HepG2 (cell line): ENCODE results near the gene TCF7L2. TPM values are rescaled to one million over a fixed set of nuclear protein-coding genes. Genes with fewer than 3 reads are reported as not detected.

Experiments
- ETS1 ChIP-seq: sonication (generic); formaldehyde crosslinking; IDR thresholded peaks from 2 replicates; pipeline ENCODE4 v1.4.0; 2020; ENCODE audit warnings: missing genetic modification reagents
- ETV6 ChIP-seq: sonication (generic); formaldehyde crosslinking; conservative IDR thresholded peaks from 2 replicates; pipeline ENCODE4 v1.4.0; 2020; ENCODE audit warnings: missing genetic modification reagents
- FOXP1 ChIP-seq, 2 experiments: fragments of 450-650 bp in 1 of 2; IDR thresholded peaks; 2 replicates each; pipeline ENCODE4 v1.6.1; 2017 to 2018; ENCODE audit warnings: antibody characterized with exemption in 1 of 2
- HNF4G ChIP-seq, 2 experiments: sonication (generic) in 1 of 2; formaldehyde crosslinking in 1 of 2; IDR thresholded peaks; 2 replicates each; pipeline versions ENCODE4 v1.4.0 to v1.6.1; 2011 to 2020; ENCODE audit warnings: borderline replicate concordance in 2 of 2, low read depth in 2 of 2, mild to moderate bottlenecking in 2 of 2, low read length in 1 of 2, missing genetic modification reagents in 1 of 2, moderate library complexity in 1 of 2
- HNRNPK ChIP-seq: fragments of 200-400 bp; formaldehyde crosslinking; IDR thresholded peaks from 2 replicates; pipeline ENCODE4 v1.6.1; 2018; ENCODE audit warnings: low read length, low read depth, moderate library complexity, mild to moderate bottlenecking; ENCODE audit not compliant: poor library complexity, severe bottlenecking
- REST ChIP-seq, 2 experiments: IDR thresholded peaks; 2 replicates each; pipeline ENCODE4 v1.6.1; 2011 to 2012; ENCODE audit warnings: low read length in 2 of 2, borderline replicate concordance in 1 of 2, low read depth in 1 of 2, mild to moderate bottlenecking in 1 of 2, moderate library complexity in 1 of 2
- SP5 ChIP-seq: IDR thresholded peaks from 2 replicates; pipeline ENCODE4 v1.6.1; 2016; ENCODE audit warnings: low read depth, borderline replicate concordance
- SRY ChIP-seq: sonication (generic); formaldehyde crosslinking; IDR thresholded peaks from 2 replicates; pipeline ENCODE4 v1.8.0; 2022; ENCODE audit warnings: mild to moderate bottlenecking, missing genetic modification reagents
- TBX2 ChIP-seq: sonication (generic); formaldehyde crosslinking; IDR thresholded peaks from 2 replicates; pipeline ENCODE4 v1.5.0; 2020; ENCODE audit warnings: missing genetic modification reagents, mild to moderate bottlenecking, borderline replicate concordance
- ZFP36L1 ChIP-seq: sonication (generic); formaldehyde crosslinking; IDR thresholded peaks from 2 replicates; pipeline ENCODE4 v1.8.0; 2022; ENCODE audit warnings: mild to moderate bottlenecking, missing genetic modification reagents, moderate library complexity
- ZFP90 ChIP-seq: sonication (generic); formaldehyde crosslinking; IDR thresholded peaks from 2 replicates; pipeline ENCODE4 v1.8.0; 2022; ENCODE audit warnings: missing genetic modification reagents, mild to moderate bottlenecking, inconsistent platforms, borderline replicate concordance
- ZMAT3 ChIP-seq: sonication (generic); formaldehyde crosslinking; conservative IDR thresholded peaks from 2 replicates; pipeline ENCODE4 v1.7.0; 2021; ENCODE audit warnings: missing genetic modification reagents
- ZNF343 ChIP-seq: sonication (generic); formaldehyde crosslinking; IDR thresholded peaks from 2 replicates; pipeline ENCODE4 v1.4.0; 2020; ENCODE audit warnings: mild to moderate bottlenecking, missing genetic modification reagents
- ZNF567 ChIP-seq: sonication (generic); formaldehyde crosslinking; IDR thresholded peaks from 2 replicates; pipeline ENCODE4 v1.8.1; 2023; ENCODE audit warnings: mild to moderate bottlenecking, missing genetic modification reagents, borderline replicate concordance
- polyA plus RNA-seq, 8 experiments: library from polyadenylated mRNA; depleted of rRNA in 3 of 8; stranded (reverse) in 7 of 8; unstranded in 1 of 8; fragments of >200 nt; fragmentation: Illumina TruSeq in 4 of 8; extraction: Trizol in 4 of 8; gene quantifications; 2 replicates each; pipeline versions ENCODE4 v1.2.1 to v1.2.3, GENCODE V29; 2011 to 2016; ENCODE audit warnings: low read depth in 4 of 8, missing spikeins in 1 of 8, mixed read lengths in 1 of 8; ENCODE audit not compliant: insufficient read depth in 1 of 8
- total RNA-seq, 5 experiments: library from RNA; depleted of rRNA; stranded (reverse); fragments of >200 nt; fragmentation: Illumina TruSeq; extraction: Trizol; gene quantifications; 2 replicates each; pipeline ENCODE4 v1.2.3, GENCODE V29; 2016; ENCODE audit warnings: low read depth in 1 of 5
- TF ChIP-seq, protein P1 (sequence below): sonication (generic); formaldehyde crosslinking; IDR thresholded peaks from 2 replicates; pipeline ENCODE4 v1.5.1; 2020; ENCODE audit warnings: mild to moderate bottlenecking, missing genetic modification reagents
- TF ChIP-seq, protein P2 (sequence below): IDR thresholded peaks from 2 replicates; pipeline ENCODE4 v1.6.1; 2016; ENCODE audit warnings: missing compliant biosample characterization, missing genetic modification reagents, borderline replicate concordance

TCF7L2 gene
- total and polyA plus RNA-seq, 2 of the 13 experiments (the other 11 are each of a cell fraction or from before 2014, with no cell fraction given) = 3.9 to 13.7 TPM

DNA sequence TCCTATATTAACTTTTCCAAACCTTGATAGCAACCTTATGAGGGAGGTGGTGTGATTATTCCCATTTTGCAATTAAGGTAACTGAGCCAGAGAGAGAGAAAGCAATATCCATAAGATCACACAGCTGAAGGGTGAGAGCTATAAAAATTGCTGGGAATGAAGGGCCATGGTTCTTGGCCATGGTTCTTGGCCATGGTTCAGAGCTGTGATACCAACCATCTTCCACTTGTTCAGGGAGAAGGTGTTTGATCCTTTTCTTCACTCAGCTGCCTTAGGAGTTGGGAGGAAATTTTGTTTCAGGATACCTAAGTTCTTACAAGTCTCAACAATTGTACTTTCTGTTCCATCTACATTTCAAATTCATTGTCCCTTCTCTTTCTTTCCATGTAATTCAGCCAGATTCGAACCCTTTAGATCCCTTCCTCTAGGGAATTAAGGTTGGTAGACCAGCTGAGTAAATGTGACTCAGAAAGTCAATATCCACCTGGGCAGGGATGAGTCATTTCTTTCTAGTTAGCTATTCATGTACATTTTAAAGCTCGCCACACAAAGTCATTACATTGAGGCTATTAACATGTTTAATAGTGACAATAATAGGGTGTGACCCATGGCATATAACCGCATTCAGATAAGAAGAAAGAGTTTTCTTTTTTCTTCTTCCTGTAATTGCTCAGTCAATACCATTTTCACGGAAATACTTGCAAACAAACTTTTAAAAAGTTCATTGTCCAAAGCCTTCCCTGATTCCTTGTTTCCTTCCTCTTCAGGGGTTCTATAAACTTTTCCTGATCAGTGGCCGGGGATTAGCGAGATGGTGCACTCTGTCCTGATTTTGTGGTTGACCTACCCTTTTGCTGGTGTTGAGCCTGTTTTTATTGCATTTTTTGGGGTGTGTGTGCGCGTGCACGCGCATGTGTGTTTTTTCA lies 143.4 kb downstream of the TCF7L2 start (continued):
- TF ChIP-seq HNF4G (IDR thresholded peaks at IDR 0.05; ENCODE audit: borderline replicate concordance, low read depth, low read length) (no peak), HNF4G (CRISPR knock-in tag; IDR thresholded peaks at IDR 0.05; ENCODE audit: borderline replicate concordance, low read depth) (no peak), ZFP90 (no peak), ETS1 (CRISPR knock-in tag) (no peak), ETV6 (CRISPR knock-in tag) (no peak), ZFP36L1 (CRISPR knock-in tag) (no peak), SP5 (CRISPR knock-in tag) (peak; percentile 53; the same call in 1 of the 2 replicates), ZNF343 (no peak), TBX2 (peak; percentile 87), SRY (no peak), REST (IDR thresholded peaks at IDR 0.05; ENCODE audit: borderline replicate concordance in 1 of 2, low read depth in 1 of 2, low read length in 2 of 2) (peak in 1 of 2 experiments; percentile 9; a peak in 1 of 4 replicates), FOXP1 (IDR thresholded peaks at IDR 0.05) (no peak), FOXP1 (CRISPR knock-in tag; IDR thresholded peaks at IDR 0.05) (peak; percentile 70; the same call in 1 of the 2 replicates), ZNF567 (CRISPR knock-in tag) (no peak), ZMAT3 (CRISPR knock-in tag) (no peak), HNRNPK (no peak)
- TF ChIP-seq, protein P1, sequence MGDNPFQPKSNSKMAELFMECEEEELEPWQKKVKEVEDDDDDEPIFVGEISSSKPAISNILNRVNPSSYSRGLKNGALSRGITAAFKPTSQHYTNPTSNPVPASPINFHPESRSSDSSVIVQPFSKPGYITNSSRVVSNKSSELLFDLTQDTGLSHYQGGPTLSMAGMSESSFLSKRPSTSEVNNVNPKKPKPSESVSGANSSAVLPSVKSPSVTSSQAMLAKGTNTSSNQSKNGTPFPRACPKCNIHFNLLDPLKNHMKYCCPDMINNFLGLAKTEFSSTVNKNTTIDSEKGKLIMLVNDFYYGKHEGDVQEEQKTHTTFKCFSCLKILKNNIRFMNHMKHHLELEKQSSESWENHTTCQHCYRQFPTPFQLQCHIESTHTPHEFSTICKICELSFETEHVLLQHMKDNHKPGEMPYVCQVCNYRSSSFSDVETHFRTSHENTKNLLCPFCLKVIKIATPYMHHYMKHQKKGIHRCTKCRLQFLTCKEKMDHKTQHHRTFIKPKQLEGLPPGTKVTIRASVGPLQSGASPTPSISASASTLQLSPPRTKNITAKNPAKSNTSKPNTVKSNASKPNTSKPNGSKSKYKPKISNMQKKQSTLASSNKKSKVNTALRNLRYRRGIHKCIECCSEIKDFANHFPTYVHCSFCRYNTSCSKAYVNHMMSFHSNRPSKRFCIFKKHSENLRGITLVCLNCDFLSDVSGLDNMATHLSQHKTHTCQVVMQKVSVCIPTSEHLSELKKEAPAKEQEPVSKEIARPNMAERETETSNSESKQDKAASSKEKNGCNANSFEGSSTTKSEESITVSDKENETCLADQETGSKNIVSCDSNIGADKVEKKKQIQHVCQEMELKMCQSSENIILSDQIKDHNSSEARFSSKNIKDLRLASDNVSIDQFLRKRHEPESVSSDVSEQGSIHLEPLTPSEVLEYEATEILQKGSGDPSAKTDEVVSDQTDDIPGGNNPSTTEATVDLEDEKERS (CRISPR knock-in tag) = no peak
- TF ChIP-seq, protein P2, sequence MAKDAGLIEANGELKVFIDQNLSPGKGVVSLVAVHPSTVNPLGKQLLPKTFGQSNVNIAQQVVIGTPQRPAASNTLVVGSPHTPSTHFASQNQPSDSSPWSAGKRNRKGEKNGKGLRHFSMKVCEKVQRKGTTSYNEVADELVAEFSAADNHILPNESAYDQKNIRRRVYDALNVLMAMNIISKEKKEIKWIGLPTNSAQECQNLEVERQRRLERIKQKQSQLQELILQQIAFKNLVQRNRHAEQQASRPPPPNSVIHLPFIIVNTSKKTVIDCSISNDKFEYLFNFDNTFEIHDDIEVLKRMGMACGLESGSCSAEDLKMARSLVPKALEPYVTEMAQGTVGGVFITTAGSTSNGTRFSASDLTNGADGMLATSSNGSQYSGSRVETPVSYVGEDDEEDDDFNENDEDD = no peak
